Measurements from ENCODE around the gene ZNF43.
"Not testable (repeated sequence)": the region's sequence is repeated elsewhere in the genome, so short reads cannot be mapped to it uniquely, and the experiment has no call there.

Gene ZNF43

DNA sequence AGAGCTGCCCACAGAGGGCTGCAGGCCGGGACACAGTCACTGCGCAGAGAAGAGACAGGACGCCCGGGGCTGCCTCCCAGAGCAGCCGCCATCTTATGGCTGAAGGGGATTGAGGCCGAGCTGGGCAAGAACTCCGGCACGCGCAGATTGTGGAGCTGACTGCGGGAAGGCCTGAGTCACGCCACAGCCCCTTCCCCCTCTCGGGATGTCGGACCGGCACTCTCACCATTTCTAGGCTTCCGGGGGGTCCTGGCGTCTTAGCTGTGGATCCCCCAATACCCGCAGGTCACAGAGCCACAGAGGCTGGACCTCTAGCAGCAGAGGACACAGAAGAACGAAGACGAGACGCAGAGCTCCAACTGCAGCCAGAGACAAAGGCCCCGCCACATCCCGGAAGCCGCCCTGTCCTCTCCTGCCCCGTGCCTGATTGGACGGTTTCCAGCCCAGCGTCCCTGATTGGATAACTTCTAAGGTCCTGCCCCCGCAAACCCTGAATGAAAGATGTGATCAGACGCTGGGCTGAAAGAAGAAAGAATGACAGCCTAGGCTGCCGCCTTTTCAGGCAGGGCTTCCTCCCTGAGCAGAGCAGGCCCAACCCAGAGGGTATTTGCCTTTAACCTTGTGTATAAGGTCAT is at the start of gene ZNF43:
Gene ZNF43, minus strand, starts transcription at position 373 of the 635 bp plus-strand sequence. Its CDS starts 144 bp downstream, at position 229.
- peak; percentile 62 to 98 (median 92) for DNase-seq

DNA sequence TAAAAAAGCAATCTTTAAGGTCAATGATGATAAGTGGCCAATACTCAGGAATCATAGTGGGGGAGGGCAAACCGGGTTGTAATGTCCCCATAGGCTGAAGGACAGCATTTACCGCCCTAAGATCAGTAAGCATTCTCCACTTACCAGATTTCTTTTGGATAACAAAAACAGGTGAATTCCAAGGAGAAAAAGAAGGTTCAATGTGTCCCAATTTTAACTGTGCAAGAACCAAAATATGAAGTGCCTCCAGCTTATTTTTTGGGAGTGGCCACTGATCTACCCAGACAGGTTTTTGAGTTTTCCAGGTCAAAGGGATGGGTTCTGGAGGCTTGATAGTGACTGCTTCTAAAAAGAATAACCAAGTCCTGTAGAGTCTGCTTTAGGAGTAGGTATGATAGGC is 49.5 kb upstream of the ZNF43 start:
- DNase-seq: not testable (repeated sequence)

DNA sequence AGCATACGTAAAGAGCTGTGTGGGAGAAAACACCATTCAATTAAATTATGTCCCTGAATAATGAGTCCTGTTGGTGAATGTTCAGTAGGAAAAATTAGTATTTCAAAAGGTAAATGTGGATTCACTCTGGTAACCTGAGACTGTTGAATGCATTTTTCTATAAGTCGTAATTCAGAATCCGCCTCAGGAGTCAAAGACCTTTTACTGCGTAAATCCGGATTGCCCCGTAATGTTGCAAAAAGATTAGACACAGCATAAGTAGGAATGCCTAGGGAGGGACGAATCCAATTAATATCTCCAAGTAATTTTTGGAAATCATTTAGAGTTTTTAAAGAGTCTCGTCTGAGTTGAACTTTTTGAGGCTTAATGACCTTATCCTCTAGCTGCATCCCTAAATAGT is 48.8 kb upstream of the ZNF43 start:
- DNase-seq: not testable (repeated sequence)

DNA sequence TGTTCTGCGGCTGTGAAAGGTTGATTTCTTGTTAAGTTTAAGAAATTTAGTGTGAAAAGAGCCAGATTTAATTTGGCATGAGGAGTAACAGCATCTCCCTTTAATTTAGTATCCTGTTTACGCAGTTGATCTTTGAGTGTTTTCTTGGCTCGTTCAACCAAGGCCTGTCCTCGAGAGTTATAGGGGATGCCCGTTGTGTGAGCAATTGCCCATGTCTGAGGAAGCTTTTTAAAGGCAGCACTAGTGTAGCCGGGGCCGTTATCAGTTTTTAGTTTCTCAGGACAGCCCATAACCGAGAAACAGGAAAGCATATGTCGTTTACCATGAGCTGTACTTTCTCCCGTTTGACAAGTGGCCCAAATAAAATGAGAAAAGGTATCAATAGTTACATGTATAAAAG is 47.5 kb upstream of the ZNF43 start:
- no peak for DNase-seq

DNA sequence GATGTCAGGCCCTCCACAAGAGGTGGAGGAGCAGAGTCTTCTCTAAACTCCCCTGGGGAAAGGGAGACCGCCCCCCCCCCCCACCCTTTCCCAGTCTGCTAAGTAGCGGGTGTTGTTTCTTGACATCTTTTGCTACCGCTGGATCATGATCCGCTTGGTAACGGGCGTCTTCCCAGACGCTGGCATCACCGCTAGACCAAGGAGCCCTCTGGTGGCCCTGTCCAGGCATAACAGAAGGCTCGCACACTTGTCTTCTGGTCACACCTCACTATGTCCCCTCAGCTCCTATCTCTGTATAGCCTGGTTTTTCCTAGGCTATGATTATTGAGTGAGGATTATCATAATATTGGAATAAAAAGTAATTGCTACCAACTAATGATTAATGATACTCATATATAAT is 44.8 kb upstream of the ZNF43 start:
- peak in 1 of 56 donors; percentile 2 for DNase-seq

DNA sequence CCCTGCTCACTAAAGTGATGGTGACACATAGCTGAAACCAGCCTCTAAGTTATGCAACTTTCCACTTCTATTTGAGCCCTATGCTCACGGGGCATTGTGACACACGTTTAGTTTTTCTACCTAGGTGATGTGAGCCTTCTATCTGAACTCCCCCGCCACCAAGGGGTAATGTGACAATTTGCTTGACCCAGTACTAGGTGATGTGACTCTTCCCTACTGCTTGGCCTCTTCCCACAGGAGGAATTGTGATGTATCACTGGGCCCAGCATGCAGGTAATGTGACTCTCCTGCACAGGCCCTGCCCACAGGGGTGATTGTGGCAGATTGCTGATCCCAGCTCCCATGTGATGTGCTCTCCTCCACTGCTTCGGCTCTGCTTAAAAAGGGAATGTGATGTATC is 42.7 kb upstream of the ZNF43 start:
- DNase-seq: no peak

DNA sequence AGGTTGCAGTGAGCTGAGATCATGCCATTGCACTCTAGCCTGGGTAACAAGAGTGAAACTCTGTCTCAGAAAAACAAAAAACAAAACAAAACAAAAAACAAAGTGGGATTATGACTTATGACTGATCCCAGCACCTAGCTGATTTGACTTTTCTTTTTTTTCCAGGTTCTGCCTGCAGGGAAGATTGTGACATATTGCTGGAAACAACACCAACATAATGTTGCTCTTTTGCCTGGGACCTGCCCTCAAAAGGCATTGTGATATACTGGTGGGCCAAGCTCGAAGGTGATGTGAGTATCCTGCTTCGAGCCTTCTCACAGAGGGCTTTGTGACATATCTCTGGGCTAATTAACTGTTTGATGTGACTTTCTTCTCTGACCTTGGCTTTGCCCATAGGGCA is 42.0 kb upstream of the ZNF43 start:
- DNase-seq: no peak

DNA sequence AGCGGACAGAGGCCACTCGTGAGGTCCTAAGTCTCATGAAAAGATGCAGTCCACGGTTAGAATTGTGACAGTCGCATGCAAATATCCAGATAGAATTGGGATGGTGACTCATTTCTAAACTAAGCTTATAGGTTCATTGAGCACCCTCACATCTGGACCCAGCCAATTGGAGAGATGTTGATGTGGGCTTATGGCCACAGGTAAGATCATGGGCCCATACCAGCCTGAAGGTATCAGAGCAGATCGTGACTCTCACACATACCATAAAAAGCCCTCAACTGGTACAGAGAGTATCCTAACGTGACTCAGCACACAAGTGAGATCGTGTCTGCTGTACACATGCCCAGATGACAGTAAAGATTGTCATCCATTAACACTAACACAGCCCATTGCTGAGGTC is 40.6 kb upstream of the ZNF43 start:
- not testable (repeated sequence) for DNase-seq

DNA sequence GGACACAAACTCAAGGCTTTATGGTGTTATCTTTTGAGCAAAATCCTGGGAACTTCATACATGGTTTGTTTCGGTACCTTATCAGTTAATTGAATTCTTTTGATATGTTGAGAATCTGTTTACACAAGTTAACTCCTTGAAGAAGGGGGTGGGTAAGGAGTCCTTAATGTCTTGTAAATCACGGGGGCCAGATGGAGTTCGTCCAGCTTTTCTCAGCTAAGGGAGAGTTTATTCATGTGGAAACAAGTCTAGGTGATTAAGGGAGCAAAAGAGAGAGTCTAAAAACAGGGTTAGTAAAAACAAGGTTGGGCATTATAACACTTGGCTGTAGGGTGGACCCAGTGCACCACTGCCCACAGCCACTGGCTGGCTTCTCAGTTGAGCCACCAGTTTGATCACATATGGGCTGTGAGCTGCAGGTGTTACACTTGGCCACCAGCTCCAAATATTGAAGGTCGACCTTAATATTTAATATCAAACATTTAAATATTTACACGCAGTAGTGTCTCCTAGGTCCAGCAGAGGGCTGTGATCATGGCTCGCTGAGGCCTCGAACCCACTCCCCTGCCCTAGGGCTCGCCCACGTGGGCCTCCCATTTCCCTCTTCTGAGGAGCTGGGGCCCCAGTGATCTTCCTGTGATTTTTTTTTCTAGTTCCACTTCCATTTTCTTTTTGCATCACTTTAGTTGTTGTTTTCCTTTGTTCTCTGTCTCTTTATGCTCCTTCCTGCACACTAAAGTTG is 21.0 kb upstream of the ZNF43 start:
- DNase-seq: no peak

DNA sequence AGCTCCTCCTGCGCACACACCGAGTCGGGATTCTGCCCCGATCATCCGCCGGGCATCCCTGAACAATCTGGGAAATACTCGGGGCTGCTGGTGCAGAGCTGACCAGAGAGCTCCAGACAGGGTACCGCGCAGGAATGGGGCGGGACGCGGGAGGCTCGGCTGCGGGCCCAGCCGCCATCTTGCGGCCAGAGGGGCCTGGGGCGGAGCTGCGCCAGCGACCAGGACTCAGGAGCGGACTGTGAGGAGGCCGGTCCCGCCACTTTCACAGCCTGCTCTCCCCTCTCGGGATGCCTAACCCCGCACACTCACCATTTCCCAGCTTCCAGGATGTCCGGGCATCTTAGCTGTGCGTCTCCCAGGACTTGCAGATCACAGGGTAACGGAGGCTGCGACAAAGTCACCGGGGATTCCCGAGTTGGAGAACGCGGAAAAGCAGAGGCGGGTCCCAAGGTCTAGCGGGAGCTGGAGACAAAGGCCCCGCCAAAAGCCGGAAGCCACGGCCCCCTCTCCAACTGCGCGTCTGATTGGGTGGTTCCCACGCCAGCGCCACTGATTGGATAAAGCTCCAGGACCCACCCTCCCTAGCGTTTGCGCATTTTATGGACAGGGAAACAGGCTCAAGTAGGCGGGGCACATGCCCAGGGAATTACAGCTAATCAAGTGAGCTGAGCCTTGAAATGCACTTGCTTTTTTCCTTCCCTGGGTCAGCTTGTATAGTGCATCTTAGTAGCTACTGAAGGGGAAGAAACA is 15.8 kb upstream of the ZNF43 start:
- DNase-seq: peak; percentile 56 to 96 (median 89)

DNA sequence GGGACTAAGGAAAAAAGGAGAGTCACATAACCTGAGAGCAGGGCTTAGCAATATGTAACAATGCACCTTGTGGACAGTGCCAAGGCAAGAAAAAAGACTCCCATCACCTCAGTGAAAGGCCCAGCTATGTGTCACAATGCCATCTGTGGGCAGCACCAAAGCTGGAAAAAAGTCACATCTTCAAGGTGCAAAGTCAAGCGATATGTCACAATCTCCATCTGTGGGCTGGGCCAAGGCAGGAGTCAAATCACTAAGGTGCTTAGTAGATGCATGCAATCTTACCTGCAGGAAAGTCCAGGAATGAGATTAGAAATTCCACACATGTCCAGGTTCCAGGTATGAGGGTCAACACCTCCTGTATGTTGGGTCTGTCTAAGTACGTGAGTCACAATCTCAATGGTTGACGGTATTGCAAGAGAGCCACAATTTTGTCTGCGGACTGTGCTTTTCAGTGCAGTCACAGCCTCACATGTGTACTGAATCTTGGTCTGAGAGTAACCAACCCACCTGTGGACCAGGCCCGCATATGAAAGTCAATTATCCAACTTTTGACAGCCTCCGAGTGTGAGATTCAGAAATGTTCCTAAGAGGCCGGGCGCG is 14.8 kb upstream of the ZNF43 start:
- DNase-seq: no peak

DNA sequence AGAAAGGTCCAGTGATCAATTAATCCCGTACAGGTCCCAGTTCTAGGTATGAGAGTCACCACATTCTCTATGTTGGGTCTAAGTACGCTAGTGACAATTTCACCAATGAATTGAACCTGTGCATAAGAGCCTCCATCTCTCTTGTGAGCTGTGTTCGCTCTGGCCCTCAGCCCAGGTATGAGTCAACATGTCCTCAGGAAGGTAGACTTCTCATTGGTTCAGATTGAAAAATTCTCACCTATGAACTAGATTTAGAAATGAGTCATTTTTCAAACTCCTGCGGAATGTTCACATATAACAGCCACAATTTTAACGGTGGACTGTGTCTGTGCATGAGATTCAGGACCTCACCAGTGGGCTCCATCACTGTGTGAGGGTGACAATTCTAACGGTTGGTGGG is 12.7 kb upstream of the ZNF43 start:
- DNase-seq: no peak

DNA sequence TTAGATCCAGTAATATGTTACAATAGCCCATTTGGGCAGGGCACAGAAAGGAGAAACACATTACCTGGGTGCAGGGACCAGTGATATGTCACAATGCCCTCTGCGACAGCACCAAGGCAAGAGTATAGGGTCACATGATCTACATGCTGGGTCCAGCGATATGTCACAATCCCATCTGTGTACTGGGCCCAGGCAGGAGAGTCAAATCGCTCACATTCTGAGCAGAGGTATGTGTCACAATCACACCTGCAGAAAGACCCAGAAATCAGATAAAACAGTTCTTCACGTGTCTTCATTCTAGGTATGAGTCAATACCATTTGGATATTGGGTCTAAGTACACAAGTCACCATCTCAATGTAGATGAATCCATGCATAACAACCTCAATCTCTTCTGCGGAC is 7.1 kb upstream of the ZNF43 start:
- no peak for DNase-seq

DNA sequence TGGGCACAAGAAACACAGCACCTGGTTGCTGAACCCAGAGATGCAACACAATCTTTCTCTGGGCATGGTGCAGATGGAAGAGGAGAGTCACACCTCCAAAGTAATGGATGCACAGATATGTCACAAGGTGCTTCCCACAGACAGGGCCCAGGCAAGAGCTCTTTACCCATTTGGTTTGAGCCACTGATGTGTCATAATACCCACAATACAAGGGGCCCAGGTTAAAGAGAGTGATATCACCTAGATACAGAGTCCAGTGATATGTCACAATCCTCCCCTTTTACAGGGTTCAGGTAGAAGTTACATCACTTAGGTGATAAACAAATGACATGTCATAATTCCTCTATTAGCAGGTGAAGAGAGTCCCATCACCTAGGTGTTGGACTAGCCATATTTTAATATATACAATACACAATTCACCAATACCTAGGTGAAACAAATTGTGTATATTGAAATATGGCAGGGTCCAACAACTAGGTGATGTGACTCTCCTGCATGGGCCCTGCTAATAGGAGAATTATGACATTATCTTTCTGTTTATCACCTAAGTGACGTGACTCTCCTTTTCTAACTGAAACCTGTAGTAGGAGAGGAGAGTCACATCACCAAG is 5.6 kb upstream of the ZNF43 start:
- DNase-seq: no peak

DNA sequence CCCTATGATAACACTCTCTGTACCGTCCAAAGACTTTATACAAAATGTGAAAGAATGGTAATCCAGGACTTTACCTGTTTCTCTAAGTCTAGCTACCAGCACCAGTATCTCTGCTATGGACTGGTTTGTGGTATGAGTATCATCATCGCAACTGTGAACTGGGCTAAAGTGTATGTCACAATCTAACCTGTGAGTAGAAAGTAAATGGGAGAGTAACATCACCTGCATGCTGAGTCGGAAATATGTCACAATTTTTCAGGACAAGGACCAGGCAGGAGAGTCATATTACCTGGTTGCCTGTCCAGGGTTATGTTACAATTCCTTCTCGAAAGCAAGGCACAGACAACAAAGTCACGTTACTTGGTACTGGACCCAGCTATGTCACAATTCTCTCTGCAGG is 5.1 kb upstream of the ZNF43 start:
- no peak for DNase-seq

DNA sequence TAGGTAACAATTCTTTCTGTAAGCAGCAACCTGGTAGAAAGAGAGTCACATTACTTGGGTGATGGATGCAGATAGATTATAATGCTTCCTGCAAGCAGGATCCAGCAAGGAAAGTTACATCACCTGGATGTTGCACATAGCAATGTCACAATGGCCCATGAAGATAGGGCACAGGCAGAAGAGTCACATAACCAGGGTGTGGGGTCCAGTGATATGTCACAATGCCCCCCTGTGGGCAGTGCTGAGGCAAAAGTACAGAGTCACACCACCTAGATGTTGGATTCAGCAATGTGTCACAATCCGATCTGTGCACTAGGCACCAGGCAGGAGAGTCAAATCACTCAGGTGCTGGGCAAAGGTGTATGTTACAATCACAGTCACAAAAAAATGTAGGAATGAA is 4.0 kb upstream of the ZNF43 start:
- no peak for DNase-seq

DNA sequence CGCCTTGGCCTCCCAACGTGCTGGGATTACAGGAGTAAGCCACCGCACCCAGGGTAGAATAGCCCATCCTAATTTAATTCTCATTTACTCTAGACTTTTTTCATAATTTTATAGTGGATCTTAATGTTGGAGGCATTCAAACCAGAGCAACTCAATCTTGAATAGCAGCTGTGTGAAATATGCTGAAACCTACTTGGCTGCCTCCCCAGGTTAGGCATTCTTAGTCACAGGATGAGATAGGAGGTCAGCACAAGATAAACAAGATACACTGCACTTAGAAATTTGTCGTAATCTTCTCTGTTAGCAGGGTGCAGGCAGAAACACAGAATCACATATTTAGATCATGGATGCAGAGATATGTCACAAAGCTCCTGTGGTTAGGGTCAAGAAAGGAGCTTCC is 2.7 kb upstream of the ZNF43 start:
- DNase-seq: no peak

DNA sequence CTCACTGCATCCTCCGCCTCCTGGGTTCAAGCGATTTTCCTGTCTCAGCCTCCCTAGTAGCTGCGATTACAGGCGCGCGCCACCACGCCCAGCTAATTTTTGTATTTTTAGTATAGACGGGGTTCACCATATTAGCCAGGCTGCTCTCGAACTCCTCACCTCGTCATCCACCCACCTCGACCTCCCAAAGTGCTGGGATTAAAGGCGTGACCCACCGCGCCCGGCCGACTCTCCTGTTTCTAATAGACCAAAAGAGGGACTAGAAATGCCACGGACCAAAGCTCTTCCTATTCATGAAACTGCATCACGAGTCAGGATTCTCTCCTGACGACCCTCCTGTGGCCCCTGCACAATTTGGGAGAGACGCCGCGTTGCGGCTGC is 563 bp downstream of the ZNF43 start:
- peak in 3 of 56 donors; percentile 25 to 46 (median 42) for DNase-seq

DNA sequence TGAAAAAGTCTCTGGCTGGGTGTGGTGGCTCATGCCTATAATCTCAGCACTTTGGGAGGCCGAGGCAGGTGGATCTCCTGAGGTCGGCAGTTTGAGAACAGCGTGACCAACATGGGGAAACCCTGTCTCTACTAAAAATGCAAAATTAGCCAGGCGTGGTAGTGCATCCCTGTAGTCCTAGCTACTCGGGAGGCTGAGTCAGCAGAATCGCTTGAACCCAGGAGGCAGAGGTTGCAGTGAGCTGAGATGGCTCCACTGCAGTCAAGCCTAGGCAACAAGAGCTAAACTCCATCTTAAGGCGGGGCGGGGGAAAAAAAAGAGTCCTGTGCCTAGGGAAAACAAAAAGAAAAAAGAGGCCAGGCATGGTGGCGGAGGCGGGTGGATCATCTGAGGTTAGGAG is 2.2 kb downstream of the ZNF43 start:
- DNase-seq: no peak

DNA sequence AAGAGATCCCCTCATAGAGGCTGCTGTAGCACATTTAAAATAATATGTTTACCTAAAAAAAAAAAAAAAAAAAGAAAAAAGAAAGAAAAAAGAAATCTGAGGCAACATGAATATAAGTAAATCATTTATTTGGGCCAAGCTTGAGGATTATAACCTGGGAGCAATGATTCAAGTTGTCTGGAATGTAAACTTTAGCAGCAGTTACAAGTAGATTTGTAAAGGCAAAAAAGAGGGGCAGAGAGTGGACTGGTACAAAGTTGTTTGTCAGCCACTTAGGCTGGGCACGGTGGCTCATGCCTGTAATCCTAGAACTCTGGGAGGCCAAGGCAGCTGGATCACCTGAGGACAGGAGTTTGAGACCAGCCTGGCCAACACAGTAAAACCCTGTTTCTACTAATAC is 11.3 kb downstream of the ZNF43 start:
- no peak for DNase-seq

DNA sequence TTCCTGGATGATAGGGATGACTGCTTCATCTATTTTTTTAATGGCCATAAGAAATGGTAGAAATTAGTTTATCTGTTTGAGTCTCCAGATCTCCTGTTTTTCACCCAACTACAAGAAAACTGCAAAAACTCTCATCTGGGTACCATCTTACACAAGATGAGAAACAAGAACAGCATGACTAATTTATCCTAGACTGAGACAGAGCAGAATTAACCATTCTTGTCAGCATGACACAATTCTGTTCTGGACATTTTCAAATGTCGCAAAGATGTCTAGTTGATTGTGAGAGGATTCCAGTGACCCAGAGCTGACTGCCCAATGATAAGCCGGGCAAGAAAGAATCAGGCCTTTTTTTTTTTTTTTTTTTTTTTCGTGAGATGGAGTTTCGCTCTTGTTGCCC is 12.8 kb downstream of the ZNF43 start:
- no peak for DNase-seq

DNA sequence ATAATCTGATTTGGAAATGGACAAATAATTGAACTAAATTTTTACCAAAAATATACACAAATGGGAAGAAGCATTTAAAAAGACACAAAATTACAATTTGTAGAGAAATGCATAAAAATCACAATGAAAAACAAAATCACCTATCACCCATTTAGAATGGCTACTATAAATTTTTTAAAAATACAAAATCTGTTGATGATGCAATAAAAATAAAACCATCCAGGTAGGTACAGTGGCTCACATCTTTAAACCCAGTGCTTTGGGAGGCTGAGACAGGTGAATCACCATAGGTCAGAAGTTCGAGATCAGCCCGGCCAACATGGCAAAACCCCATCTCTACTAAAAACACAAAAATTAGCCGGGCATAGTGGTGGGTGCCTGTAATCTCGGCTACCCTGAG is 23.5 kb downstream of the ZNF43 start:
- DNase-seq: no peak
